Measurements from ENCODE around the gene CHRNB4.
"Not testable (repeated sequence)": the region's sequence is repeated elsewhere in the genome, so short reads cannot be mapped to it uniquely, and the experiment has no call there.

Gene CHRNB4, protein sequence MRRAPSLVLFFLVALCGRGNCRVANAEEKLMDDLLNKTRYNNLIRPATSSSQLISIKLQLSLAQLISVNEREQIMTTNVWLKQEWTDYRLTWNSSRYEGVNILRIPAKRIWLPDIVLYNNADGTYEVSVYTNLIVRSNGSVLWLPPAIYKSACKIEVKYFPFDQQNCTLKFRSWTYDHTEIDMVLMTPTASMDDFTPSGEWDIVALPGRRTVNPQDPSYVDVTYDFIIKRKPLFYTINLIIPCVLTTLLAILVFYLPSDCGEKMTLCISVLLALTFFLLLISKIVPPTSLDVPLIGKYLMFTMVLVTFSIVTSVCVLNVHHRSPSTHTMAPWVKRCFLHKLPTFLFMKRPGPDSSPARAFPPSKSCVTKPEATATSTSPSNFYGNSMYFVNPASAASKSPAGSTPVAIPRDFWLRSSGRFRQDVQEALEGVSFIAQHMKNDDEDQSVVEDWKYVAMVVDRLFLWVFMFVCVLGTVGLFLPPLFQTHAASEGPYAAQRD
- total RNA-seq: 0 reads per million in 2 donors

DNA sequence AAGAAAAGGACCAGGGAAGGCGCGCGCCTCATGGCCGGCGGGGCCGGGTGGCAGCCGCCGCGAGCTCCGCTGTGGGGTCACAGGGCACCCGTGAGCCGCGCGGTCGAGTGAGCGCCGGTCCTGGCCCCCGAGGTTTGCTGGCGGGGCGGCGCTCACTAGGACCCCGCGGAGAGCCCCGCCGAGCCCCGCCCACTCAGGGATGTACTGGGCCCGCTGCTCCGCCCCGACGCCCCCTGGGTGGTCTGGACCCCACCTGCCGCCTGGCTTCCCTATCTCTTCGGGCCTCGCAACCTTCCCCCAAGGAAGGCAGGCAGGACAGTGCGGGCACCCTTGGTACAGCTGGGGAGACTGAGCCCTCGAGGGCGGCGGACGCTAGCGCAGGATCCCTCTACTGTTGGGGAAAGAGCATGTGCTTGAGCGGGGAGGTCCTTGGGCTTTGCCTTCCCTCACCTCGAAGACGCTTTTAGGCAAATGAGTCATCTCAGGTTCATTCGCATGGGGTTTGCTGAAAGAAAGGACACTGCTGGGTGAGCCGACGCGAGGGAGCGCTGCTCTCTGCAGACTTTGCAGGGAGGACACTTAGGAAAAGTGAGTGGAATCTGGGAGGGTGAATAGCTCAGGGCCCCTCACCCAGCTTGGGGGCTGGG is at the start of gene CHRNB4:
Gene CHRNB4 (minus strand): TSS at position 109 of the 647 bp plus-strand sequence. CDS start 77 bp downstream, at position 32.
- no peak for DNase-seq

DNA sequence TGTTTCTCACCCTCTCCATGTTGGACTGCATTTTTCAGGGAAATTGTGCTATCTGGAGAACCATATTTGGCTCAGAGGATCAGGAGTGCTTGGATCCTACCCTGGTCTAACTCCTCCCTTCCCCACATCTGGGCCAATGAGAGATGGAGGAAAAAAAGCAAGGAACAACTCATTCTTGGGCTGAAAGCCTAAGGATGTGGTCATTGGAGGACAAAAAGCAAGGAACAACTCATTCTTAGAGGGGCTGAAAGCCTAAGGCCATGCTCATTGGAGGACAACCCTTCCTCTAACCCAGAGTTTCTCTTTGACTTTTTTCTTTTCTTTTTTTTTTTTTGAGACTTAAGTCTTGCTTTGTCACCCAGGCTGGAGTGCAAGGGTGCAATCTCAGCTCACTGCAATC is 48.6 kb upstream of the CHRNB4 start:
- DNase-seq: no peak

DNA sequence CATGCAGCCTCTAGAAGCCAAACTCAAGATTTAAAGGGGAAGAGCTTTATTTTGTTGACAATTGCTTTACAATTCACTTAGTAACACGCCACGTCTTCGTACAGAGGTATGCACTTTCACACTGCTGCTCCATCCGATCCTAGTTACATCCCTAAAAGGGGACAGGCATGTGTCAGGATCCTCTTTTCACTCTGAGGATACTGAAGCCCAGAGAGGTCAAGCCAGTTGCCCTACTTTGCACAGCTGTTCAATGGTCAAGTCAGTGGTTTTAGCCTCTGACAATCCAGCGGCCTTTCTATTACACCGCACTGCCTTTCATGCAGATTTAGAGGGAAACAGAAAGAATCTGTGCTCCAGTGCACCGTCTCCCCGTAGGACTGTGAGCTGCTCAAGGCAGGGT is 44.9 kb upstream of the CHRNB4 start:
- DNase-seq: no peak

- no peak for DNase-seq
Measured at GRCh38 chr15:78685159-78685921, 44.3 kb upstream of the CHRNB4 start.

DNA sequence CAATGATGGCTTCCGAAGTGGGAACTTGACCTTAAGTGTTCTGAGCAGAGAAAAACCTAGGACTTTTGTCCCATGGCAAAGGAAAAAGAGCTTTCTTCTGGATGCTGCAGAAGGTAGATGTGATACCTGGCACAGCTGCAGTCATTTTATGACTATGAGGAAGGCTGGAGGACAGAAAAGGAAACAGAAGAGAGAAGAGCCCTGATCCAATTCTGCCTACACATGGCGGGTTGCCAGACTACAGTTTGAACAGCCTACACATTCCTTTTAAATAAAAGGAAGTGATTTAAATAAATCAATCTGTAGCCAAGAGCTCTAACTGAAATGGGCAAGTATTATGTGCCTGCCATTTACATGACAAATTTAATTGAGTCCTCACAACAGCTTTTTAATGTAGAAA is 43.6 kb upstream of the CHRNB4 start:
- no peak for DNase-seq

DNA sequence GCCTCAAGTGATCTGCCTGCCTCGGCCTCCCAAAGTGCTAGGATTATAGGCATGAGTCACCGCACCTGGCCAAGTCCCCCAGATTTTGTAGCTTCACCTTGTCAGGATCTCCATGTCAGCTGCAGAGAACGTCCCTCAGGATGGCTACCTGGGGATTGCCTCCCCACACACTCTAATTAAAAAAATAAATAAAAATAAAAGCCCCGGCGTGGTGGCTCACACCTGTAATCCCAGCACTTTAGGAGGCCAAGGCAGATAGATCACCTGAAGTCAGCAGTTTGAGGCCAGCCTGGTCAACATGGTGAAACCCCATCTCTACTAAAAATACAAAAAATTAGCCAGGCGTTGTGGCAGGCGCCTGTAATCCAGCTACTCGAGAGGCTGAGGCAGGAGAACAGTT is 42.6 kb upstream of the CHRNB4 start:
- DNase-seq: not testable (repeated sequence)

DNA sequence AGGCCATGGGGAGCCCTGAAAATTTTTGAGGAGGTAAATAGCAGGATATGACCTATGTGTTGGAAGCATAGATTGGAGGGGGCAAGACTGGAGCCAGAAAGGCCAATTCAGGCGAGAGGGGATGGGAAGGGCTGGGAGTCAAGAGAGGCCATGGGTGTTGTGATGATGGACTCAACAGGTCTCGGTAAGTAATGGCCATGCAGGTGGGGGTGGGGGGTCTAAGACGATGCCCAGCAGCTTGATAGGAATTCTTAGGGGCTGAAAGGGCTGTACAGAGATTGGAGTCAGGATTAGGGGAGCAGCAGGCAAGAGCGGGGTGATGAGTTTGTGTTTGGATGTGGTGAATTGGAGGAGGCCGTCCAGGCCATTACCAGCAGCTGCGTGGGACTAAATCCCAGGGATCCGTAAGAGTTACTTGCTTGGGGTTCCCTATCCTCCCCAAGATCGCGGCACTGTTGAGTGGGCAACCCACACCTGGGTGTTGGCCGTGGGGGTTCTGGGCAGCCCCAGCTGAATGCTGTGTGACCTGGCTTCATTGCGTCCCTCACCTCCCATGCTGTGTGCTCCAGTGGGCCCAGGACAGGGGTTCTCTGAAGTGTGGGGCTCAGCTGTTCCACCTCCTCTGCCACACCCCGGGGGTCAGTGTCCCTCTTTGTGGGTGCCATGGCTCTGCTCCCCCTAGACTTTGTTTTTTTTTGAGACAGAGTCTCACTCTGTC is 41.8 kb upstream of the CHRNB4 start:
- DNase-seq: no peak

DNA sequence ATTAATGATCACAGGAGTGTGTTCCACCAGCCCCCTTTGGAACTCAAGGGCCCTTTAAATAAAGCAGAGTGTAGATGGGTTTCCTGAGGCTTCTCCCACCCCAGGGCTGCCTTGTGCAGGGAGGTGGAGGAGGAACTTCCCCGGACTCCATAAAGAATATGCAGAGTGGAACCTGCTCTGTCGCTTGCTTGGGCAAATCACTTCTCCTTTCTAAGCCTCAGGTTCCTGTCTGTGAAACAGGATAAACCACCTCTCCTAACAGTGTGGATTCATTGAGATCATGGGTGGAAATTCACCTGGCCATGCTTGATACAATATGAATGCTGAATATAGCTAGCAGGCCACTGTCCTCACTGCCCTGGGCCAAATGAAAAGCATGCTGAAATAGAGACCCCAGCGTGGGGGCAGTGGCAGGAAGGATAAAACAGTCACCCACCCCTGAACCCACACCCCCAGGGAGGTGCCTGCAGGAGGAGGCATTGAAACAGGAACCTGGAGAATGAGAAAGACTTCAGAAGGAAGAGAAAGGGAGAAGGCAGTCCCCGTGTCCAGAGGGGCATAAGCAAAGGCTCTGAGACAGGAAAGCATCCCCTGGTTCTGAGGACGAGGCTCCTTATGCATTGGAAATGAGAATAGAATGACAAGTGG is 41.1 kb upstream of the CHRNB4 start:
- no peak for DNase-seq

DNA sequence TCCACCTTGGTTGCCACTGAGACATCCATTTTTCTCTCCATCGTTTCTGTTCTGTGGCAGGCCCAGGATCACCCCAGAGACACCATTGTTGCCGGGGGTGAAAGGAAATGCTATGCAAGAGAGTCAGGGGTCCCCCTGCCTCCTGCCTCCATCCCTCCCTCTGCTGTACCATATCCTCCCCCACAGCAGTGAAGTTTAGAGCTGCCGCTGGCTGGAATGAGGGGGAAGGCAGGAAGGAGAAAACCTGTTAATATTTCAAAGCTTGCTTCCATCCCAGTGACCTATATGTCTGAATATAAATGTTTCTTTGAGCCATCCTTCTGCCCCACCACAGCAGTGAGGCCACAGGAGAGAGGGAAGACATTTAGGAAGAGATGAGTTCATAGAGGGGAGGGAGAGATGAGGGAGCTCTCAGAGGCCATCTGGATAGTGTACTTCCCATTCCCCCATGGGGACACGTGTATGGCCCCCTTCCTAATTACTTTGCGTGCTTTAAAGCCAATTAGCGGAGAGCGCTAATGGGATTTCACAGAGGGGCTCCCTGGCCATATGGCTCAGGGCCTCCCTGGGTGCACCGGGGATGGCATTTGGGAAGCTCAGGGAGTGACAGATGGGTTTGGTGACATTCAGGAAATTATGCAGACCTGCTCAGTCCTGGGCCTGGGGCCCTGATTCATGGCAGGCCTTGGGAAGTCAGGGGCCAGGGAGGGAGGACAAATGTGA is 40.4 kb upstream of the CHRNB4 start:
- no peak for DNase-seq

GRCh38 chr15:78680431-78681075 is 39.5 kb upstream of the CHRNB4 start:
- DNase-seq: no peak

GRCh38 chr15:78679089-78679511 is 38.1 kb upstream of the CHRNB4 start:
- DNase-seq: no peak

DNA sequence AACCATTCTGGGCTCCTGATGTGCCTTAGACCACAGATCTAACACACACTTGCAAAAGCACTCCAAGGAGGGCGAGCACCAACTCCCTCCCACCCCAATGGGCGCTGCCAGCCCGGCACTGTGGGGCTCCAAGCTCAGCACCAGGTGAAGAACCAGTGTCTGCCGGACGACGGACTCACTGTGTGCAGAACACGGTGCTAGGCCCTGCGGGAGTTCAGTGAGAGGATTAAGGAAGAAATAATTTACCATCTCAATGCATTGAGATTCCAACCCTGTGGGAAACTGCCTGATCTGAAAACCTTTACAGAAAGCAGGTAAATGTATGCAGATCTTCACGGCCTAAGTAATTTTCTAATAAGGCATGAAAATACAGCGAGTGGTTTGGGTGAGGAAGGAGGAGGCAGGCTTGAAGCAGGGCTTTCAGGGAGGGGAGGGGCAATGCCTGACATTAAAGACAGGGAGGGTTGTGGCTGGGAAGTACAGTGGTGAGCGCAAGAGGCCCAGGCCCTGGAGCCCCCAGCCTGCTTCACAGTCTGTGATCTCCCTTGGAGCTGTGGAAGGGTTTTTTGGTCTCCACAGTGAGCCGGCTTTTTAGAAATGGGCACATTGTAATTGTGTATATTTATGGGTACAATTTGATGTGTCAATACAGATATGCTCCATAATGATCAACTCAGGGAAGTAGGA is 35.6 kb upstream of the CHRNB4 start:
- DNase-seq: no peak

DNA sequence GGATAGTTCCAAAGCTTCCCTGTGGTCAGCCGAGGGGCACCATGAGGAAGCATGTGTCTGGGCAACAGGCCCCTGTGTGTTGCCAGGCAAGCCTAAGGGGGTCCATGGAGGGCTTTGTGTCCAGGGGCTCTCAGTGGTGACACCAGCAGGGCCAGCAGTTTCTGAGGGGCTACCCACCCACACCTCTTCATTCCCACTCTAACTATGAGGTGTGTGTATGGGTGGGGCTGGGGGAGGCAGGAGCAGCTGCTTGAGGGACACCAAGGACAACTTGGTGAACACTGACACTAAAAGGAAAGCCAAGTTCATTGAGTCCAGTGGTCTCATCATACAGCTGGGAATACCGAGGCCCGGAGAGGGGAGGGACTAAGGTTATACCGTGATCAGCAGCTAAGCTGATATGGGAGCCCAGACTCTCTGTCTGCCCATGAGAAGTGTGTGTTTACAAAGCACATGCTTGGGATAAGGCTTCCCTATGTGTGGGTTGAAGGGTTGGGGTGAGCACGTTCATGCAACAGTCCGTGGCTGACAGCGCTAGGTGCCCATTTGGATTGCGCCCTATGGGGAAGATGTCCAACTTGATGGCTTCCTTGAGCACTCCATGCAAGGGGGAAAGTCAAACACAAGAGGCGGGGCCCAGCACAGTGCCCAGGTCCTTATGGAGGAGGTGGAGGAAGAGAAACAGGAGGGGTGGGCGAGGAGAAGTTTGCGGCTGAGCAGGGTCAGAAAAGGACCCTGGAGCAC is 34.8 kb upstream of the CHRNB4 start:
- DNase-seq: no peak

DNA sequence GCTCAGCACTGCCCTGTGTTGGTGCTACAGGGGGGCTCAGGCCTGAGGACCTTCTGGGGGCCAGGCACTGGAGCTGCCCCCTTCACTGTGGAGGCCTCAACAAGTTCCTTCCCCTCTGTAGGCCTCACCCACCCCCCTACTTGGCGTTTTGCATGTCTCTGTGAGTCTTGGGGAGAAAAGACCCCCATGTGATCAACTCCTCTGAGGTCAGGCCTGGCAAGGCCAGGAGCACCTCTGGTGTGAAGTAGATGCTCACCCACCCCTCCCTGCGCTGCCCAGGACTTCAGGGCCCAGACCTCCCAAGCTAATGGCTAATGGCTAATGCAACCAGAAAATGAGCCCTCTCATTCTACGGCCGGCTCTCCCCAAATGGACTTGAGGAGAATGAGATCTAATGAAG is 34.2 kb upstream of the CHRNB4 start:
- no peak for DNase-seq

DNA sequence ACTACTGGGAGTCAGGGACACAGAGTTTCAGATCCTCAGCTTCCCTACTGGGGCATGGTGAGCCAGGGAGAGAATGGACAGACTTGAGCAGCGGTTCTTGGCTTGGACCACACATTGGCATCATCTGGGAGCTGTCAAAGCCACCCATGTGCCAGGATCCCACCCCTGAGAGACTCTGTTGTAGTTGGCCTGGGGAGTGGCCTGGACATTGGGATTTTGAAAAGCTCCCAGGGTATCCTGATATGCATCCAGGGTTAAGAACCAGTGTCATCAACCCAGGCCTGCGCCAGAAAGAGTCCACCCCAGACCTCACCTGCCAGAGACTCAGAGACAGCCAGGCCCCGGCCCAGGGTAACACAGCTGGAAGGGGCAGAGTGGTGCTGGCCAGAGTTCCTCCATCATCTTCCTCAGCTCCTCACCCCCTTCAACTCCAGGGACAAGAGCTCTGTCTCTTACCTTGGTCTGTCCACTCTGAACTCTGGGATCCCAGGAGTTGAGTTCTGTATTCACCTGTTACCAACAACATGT is 33.0 kb upstream of the CHRNB4 start:
- no peak for DNase-seq

DNA sequence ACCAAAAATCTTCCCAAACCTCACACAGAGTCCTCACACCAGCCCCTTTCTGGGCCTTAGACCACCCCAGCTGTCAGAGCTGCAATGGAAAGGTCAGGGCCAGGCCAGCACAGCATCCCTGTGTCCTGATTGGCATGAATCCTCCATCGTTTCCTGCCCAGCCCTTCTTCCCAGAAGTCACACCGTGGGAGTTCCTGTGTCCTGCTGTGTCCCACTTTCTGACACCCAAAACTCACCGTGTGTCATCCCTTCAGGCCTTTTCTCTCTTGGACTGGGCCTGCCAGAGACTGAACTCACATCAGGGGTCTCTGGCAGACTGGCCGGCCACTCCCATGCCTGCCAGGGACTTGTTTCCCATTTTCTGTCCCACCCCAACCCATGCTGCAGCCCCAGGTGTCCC is 32.5 kb upstream of the CHRNB4 start:
- no peak for DNase-seq

DNA sequence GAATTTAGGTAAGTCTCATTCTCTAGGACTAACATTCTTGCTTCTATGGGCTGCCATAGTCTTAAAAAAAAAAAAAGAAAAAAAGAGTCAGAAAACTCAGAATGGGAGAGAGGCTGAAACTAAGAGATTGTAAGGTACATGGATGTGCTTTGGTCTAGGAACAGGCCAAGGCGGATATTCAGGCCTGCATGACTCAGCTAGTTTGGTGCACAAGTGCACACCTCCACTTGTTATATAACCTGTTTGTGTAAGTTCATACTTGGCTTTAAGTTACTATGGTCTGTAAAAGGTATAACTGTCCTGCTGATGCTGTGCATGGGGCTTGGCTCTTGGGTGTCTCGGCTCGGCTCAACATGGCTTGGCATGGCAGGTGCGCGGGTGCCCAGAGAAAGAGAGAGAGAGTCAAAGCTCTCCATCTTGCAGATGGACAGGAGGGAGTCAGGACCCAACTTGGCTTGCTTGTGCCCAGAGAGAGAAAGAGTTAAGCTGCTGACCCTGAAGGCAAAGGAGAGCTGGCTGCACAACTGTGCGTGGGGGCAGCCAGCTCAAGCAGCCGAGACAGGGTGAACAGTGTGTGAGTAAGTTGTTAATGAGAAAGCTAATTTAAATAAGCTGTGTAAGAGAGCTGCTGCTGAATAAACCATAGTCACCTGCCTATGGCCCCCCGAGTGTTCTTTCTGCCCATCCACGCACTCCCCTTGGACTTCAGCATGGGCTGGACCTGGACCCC is 31.4 kb upstream of the CHRNB4 start:
- no peak for DNase-seq

DNA sequence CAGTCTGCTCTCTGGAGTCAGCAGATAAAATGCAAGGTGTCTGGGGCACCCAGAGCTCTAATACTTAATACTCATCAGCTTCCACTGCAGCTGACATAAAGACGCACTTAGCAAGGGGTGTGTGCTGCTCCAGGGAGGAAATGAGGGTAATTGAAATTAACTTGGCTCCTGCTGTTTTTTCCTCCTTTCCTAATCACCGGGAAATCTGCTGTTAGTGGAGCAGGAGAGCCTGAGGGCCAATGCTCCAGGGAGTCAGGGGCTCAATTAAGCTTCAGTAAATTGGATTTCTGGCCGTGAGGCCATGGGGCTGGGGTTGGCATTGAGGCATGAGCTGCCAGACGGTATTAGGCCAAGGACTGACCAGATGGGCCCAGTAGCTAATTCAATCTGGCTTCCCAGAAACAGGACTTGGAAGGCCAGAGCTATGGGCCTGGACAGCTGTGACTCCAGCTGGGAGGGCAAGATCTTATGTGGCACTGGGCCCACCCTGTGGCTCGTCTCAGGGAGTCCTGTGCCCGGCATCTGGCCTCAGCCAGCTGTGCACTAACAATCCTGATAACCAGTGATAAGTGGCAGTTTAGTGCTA is 30.7 kb upstream of the CHRNB4 start:
- no peak for DNase-seq
